ENCODE measurements around the gene RNU6-7.

The RNU6-7 gene

DNA sequence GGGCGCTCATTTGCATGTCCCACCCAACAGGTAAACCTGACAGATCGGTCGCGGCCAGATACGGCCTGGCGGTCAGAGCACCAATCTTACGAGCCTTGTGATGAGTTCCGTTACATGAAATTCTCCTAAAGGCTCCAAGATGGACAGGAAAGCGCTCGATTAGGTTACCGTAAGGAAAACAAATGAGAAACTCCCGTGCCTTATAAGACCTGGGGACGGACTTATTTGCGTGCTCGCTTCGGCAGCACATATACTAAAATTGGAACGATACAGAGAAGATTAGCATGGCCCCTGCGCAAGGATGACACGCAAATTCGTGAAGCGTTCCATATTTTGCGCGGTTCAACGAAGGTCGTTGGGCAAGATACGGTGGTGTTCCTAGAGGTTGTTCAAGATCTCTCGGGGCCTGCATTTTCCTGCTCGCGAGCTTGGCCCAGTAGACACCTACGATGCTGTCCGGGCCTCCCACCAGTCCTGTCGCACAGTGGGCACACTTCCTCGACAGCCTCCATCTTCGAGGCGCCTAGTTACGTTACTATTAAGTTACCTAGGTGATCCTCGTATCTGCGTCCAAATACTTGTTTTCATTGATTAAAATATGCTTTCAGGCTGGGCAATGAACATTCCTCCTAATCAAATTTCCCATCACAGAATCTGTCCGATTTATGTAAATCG lies at the start of gene RNU6-7:
Gene RNU6-7, plus strand, starts transcription at position 230 of the 675 bp plus-strand sequence.
- peak; percentile 40 for DNase-seq

DNA sequence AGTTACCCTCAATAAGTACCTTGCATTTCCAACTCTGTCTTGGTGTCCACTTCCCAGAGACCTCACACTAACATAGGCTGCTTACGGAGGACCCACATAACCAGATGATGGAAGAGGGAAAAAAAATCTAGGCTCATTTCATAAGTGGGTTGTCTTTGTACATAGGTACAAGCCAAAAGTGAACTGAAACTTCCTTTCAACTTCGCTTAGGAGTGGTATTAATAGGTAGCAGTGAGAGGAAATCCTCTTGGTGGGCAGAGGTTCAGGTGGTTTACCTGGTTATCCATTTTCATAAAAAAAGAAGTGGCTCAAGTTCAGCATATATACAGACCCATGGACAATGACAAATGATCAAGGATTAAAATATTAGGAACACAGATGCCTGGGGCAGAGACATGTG lies 35.8 kb upstream of the RNU6-7 start:
- DNase-seq, result no peak

DNA sequence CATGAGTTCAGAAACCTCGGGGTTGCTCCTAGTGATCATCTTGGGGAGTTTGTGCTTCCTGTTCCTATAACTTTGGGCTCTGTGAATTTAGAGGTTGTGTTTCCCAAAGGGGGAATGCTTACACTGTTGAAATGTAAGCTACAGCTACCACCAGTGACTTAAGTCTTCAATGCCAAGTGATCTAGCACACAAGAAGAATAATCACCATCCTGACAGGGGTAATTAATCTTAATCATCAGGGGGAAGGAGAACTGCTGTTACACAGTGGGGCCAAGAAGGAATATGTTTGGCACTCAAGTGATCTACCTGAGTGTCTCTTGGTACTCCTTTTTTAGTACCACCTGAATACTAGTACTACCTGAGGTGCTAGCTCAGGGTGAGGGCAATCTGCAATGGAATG lies 34.9 kb upstream of the RNU6-7 start:
- DNase-seq, result no peak

DNA sequence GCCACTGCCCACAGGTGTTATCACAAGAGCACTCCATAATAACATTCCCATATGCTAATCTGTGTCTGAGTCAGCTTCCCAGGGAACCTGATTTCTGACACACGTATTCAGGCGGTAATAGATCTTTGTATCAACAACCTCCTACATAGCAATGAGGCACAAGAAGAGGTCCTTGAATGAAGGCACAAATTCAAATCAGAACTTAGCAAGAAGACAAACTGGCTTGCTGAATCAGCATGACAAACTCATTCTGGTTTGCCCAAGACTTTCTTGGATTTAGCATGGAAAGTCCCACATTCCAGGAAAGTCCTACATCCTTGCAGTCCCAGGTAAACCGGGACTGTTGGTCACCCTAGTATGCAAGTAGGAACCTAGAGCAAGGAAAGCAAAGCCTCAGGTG lies 33.9 kb upstream of the RNU6-7 start:
- no peak for DNase-seq

DNA sequence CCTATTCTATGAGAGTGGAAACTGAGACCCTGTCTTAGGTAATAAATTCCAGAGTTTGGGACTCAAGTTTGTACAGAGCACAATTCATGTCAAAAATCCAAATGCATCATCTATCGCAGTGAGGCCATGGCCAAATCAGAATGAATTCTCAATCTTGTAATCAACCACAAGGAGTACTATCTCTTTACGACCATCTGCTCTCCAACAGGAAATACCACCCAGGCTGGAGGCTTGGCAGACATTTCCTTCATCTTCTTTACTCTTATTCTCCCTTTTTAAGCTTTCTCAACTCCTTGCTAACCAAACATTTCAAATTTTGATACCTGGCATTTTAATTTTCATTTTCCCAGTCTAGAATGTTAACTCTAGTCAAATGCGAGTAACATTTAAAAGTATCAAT lies 32.7 kb upstream of the RNU6-7 start:
- DNase-seq, result no peak

DNA sequence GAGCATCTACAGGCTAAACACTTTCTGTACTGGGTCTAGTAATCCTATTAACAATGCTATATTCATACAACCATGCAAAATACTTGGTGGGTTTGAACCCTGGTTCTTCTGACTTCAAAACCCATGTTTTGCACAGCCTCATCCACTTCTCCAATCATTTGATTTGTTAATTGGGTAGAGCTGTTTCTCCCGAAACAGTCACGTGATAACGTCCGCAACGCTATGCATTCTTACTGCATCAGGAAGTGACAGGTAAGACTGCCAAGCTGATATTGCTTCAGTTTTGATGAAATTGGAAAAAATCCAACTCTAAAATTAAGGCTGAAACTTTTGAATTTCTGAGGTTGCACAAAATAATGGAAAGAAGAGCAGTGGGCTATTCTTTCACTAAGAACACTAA lies 30.4 kb upstream of the RNU6-7 start:
- DNase-seq, result no peak

DNA sequence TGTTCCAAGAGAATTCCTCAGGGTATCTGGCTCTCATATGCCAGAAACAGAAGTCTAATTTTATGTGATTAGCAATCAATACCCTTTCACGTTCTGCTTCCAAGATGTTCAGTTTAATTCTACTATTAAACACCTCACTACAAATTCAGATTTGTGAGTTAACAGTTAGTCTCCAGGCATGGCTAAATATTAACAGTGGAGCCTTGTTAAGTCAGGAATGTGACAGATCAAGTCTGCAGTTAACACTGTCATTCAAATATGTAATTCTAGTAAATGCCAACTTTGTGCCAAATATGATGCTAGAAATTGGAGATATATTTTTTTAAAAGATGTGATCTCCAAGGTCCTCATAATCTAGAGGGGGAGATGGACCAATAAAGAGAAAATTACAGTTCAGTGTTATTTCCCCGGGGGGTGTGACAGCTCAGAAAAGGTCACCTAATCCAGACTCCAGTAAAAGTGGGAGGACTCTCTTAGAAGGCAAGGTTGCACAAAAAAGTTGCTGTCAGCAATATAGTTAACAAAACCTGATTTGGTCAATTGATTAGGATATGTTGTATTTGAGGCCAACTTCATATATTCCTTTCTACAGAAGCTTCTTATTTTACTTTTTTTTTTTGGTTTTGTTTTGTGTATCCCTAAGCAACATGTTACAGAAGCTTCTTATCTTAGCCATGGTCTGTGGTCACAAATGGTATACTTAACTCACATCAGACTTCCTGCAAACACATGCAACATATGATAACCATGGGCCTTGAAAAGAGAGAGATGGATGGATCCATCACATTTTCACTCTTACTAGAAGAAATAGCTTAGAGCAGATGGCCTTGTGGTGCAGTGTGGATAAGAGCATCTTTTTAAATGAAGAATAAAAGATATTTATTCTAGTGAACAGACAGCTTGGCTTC lies 18.4 kb upstream of the RNU6-7 start:
- DNase-seq, result no peak

DNA sequence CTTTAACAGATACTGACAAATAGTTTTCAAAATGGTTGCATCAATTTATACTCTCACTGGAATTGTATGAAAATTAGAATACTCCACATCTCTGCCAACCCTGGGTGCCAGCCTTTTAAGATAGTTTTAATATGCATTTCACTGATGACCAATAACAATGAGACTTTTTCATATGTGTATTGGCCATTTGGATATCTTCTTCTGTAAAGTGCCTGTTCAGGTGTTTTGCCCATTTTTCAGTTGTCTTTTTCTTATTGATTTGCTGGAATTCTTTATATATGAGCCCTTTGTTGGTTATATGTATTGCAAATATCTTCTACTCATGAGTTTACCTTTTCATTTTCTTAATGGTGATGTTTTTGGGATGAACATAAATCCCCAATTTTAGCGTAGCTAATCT lies 16.7 kb upstream of the RNU6-7 start:
- DNase-seq, result no peak

DNA sequence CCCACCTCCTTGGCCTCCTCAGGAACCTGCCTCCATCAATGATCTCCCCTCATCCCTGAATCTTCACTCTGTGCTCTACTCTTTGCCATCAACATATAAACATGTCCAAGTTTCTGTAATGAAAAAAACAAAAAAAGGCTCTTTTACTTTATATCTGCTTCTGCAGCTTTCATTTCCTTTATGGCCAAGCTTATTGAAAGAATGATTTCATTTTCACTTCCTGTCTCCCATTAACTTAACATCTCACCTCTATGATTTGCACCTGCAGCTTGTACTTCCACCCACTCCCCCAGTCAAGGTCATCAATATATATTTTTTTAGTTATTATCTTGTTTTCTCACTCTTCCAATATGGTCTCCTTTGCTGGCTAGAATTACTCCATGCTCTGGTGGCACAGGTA lies 15.6 kb upstream of the RNU6-7 start:
- DNase-seq, result no peak

DNA sequence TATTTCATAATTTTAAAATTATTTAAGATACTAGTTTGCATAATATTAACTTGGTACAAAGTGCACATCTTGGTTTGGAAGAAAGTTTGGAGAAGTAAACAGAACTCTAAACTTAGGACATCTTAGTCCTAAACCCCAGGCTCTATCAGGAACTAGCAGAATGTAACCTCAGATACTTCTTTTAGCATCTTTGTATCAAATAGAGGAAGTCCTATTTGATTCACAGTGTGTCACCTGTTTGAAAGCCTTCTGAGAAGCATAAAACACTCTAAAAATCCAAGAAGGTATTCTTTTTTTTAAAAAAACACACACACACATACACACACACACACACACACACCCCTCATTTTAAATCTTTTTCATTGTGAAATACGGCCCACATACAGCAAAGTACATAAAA lies 12.0 kb upstream of the RNU6-7 start:
- DNase-seq, result no peak

DNA sequence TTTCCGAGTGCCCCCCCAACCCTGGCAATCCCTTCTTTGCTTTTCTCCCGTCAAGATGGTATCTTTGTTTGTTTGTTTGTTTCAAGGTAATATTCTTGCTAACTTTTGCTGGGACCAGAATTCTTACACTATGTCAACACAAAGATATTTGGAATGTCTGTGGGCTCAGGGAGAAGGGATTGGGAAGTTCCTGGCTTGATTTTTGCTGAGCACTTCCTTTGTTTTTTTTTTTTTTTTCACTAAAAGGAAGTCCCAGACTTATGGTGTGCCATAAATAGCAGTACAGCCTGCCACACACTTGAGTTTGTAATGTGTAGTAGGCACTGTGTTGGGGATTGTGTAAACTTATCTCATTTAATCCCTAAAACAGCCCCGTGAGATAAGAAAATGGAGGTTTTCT lies 11.2 kb upstream of the RNU6-7 start:
- no peak for DNase-seq

DNA sequence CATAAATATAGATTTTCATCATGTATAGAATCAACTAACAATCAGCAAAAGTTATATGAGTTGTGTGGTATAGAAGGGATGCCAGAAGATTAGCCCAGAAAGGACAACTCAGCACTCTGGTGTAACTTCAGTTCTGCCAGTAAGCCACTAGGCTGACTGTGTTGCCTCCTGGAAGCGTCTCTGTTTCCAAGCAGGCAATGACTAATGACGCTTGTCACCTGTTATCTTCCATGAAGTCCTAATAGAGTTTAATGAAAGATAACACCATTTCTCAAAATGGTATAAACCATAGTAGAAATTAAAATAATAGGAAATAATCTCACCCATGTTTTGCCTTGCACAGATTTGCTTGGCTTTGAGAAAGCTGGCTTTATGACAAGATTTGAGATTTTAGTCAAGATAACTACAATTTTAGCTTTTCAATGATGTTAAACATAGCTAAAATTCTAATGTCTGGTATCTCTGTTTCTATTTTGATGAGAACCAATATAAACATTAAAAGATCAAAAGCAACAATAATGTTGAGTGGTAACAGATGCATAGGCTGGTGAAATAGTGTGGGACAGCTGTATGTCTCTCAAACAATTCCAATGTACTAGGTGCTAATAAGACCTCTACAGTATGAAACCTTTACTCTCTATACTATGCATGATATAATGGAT lies 9.0 kb upstream of the RNU6-7 start:
- no peak for DNase-seq

DNA sequence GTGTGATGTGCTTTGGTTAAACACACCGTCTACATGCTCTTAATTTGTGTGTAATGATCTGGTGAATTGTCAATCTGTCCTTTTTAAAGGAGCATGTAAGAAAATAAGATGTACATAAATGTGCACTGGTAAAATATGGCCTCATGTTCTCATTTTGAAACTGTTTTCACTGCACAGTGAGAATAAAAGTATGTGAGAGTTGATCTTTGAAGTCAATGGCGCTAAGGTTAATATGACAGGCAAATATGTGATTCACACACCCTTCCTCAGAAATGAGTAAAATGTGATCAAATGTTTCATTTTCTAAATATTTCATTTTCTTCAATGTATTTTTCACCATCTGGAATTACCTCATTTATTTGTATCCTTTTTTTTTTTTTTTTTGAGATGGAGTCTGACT lies 8.3 kb upstream of the RNU6-7 start:
- DNase-seq, result no peak

DNA sequence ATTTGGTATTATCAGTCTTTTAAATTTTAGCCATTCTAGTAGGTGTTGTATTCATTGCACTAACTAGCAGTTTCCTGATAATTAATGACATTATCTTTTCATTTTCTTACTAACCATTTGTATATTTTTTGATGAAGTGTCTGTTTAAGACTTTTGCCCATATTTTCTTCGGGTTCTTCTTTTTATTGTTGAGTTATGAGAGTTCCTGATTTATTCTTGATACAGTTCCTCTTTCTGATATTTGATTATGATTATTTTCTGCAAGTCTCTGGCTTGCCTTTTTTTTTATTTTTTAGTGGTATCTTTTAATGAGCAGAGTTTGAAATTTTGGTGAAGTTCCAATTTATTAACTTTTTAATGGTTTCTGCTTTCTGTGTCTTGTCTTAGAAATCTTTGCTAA lies 6.2 kb upstream of the RNU6-7 start:
- no peak for DNase-seq

DNA sequence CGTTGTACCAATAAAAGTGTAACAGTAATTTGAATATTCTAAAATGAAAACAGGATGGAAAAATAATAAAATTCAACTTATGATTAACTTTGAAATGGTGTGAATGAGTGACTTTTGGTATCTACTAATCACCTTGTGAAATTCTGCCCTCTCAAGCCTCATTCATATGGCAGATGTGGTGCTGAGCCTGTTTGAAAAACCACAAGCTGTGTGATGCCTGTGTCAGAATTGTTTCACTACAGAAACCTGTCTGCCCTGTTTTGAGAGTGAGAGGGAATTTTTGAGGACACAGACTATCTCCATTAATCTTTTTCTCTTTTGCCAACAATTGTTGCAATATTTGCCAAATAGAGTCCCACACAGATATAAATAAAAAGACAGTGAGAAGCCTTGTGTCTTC lies 3.9 kb upstream of the RNU6-7 start:
- DNase-seq, result no peak

DNA sequence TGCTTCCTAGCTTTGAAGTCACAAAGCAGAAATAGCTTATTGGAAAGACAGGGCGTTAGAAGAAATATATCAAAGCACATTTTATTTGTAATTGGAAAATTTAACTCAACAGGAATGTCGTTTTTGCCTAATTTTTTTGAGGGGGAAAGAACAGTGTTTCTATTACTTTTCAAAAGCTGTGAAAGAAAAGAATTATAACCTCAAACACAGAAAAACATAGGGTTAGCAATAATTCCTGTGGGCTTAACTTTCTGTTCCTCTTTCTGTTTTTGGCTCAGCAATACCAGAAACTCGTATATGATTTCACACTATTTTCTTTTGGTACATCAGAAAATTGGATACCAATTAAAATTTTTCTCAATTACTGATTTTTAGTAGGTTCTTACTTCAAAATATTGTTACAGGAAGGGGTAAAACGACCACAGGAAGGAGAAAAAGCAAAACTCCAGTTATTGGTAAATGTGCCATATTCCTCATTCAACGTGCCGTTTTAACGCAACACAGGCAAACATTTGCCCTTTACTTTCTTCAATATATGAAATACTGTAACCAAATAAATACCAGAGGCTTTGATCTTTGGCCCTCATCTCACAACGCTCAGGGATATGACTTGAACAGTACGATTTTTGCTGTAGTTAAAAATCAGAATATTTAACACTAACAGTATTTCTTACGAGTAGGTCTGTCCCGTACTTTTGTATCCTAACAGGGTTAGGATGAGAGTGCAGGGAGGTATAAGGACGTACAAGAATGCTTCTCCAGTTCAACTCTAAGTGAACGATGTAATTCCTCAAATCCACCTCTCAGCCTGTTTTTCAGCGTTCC lies 1.3 kb upstream of the RNU6-7 start:
- DNase-seq, result no peak

DNA sequence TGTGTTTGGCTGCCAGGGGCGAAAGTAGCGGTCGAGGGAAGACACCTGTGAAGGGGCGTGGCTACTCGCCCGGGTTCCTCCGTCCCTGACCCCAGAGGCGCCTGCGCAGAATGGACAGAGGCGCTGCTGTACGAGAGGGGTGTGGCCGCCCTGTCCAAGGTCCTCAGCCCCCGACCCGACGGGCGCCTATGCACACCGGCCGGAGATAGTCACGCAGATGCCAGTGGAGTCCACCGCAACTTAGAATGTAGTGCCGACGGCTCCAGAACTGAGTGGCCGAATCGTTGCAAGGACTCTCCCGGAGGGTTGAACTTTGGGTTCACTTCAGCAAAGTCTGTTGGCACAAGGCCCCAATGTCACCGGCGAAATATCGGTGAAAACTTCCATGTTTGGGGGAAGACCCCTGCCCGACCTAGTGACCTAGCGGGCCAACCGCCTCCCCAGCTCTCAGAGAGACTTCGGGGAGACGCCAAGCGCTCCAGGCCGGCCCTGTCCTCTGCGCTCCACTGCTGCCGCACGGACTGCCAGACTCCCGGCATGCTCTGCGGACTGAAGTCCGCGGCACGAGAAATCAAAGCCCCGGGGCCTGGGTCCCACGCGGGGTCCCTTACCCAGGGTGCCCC lies 541 bp upstream of the RNU6-7 start:
- peak; percentile 80 for DNase-seq

DNA sequence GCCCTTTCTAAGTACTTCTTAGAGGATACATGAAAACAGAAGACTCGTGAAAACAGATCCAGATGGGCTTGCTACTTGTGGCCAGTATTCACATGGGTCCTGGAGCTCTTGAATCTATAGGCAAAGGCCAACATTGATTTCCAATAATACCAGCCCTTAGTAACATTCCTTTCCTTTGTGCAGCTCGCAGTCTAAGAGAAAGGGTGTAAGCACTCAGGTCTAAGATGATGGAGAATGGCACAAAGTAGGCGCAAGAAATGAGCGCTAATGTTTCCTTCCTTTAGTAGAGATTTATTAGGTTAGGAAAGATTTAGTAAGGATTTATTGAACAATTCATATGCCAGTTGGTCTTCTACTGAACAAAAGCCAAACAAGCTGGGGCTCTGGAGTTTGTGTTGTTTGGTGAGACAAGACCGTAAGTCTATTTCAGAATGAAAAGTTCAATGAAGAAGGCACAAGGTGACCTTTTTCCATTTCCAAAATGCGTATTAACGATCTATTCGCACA lies 699 bp downstream of the RNU6-7 start:
- no peak for DNase-seq

DNA sequence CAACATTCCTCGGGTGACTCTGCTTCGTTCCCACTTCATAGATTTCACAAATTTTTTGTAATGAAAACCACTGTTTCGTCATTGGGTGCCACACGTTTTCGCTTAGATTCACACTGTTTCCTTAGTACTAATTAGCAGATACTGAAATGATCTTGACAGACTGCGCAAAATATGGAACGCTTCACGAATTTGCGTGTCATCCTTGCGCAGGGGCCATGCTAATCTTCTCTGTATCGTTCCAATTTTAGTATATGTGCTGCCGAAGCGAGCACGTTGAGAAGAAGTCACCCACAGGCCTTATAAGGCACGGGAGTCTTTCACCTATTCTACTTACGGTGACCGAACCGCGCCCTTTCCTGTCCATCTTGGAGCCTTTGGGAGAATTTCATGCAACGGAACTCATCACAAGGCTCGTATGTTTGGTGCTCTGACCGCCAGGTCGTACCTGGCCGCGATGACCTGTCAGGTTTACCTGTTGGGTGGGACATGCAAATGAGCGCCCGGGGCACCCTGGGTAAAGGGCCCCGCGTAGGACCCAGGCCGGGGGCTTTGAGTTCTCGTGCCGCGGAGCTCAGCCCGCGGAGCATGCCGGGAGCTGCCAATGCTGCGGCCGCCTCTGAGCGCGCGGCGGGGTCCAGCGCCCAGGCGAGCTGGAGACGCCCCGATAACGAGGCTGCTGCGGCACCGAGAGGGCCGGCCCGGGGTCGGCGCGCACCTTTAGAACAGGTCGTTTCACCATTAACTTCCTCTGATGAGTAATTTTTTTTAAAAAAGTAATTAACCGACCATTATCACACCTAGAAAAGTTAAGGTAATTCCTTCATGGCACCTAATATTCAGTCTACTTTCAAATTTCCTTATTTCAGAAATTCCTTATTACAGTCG lies 1.4 kb downstream of the RNU6-7 start, which contains the start of gene RNU6-8:
Gene RNU6-8, minus strand, starts transcription at position 272 of the 885 bp plus-strand sequence.
- DNase-seq, result peak; percentile 70

DNA sequence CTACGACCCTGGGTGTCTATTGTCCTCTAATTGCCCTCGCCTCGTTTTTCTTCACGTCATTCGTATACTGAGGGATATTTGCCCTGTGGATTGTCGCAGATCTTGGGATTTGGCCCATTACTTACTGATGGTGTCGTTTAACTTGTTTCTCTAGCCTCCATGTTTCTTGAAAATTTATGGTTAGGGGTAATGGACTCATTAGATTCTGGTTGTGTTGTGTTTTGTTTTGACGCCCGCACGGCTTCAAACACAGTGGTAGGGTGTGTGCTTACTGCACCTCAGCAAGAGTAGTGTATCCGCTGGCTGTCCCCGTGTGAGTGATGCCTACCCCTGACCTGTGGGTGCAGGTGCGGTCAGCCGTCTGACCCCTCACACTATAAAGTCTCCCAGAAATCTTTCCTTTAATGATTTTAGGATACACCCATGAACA lies 2.1 kb downstream of the RNU6-7 start:
- peak; percentile 38 for DNase-seq

DNA sequence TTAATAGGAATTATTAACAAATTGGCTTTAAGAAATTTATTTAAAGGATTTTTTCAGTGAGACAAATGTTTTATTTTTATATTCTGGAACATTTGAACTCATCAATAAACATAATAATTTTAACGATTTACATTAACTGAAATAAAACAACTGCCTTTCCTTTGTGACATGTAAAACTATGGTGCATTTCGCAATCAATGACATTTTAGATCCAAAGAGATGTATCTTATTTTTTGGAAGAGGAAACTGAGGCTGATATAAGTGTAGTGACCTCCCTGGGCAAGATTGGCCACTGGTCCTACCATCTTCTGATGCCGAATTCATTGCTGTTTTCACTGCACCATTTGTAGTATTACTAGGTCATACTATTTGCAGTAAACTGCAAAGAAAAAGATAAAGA lies 3.7 kb downstream of the RNU6-7 start:
- DNase-seq, result no peak

Measured in NCI-H748 treated with DMSO at 0.1 percent for 48 hours (cell line).